Activated CD4-positive, alpha-beta T cell treated with anti-CD3 and anti-CD28 coated beads, Interleukin-2, amount 50 U/mL, for 4 hours (primary cell): ENCODE measurements around the gene XYLT2.
"Not testable (repeated sequence)": the region's sequence is repeated elsewhere in the genome, so short reads cannot be mapped to it uniquely, and the experiment has no call there.

Source experiments
- DNase-seq, 2 experiments: peaks; one replicate each; pipeline ENCODE4 v3.0.0-alpha.2; 2020

The XYLT2 gene

GRCh38 chr17:50322271-50322670 is 23.7 kb upstream of the XYLT2 start:
- DNase-seq, result no peak

- no peak for DNase-seq
Measured at GRCh38 chr17:50323060-50323459, 22.9 kb upstream of the XYLT2 start.

GRCh38 chr17:50325906-50326305 is 20.0 kb upstream of the XYLT2 start:
- no peak for DNase-seq

DNA sequence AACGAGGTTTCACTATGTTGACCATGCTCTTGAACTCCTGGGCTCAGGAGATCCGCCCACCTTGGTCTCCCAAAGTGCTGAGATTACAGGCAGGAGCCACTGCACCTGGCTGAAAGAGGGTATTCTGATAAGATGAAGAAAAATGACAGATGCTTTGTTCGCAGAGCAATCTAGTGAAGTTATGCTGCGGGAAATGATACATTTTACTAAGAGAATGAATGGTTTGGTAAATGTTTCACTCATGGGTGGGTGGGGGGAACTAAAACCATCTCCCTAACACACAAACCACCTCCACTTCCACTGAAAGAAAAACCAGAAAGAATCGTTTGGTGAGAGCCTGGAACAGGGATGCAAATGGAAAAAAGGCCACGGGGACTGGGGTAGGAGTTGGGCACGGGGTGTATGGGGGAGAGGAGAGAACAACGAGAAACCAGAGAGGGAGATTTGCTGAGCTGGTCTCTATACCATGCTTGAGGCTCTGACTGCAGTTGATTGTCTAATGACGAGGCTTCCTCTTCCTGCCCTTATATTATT is 19.0 kb upstream of the XYLT2 start:
- no peak for DNase-seq

- no peak for DNase-seq
Measured at GRCh38 chr17:50328363-50329325, 17.3 kb upstream of the XYLT2 start.

- DNase-seq, result no peak
Measured at GRCh38 chr17:50329716-50330115, 16.2 kb upstream of the XYLT2 start.

- DNase-seq, result no peak
Measured at GRCh38 chr17:50330151-50330775, 15.7 kb upstream of the XYLT2 start.

GRCh38 chr17:50331085-50331791 is 14.7 kb upstream of the XYLT2 start:
- no peak for DNase-seq

GRCh38 chr17:50332196-50332595 is 13.7 kb upstream of the XYLT2 start:
- no peak for DNase-seq

DNA sequence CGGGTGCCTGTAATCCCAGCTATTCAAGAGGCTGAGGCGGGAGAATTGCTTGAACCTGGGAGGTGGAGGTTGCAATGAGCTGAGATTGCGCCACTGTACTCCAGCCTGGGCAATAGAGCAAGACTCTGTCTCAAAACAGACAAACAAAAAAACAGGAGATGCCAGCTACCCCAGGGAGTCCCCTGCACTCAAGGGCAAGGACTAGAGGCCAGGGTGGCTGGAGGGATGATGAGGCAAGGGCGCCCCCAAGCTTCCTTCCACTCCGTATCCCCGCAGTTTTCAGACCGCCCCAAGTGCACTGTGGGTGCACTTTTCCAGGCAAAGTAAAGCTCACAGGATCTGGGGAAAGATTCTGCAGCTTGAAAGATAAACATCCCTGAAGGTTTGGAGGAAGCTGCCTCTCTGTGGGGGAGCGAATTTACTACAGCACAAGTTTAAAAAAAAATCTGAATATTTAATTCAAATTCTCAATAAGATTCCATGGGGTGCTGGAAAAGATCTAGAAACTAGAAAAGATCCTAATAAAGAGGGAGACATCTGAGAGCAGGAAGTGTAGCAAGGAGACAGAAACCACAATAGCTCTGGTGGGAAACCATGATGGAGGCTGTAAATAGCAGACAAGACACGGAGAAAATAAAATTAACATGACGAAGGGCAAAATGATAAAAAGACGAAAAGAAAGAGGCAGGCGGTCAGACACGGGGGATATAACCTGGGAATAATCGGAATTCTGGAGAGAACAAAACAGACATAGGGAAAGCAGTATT is 12.5 kb upstream of the XYLT2 start:
- not testable (repeated sequence) for DNase-seq

GRCh38 chr17:50337956-50338355 is 8.0 kb upstream of the XYLT2 start:
- DNase-seq, result no peak

DNA sequence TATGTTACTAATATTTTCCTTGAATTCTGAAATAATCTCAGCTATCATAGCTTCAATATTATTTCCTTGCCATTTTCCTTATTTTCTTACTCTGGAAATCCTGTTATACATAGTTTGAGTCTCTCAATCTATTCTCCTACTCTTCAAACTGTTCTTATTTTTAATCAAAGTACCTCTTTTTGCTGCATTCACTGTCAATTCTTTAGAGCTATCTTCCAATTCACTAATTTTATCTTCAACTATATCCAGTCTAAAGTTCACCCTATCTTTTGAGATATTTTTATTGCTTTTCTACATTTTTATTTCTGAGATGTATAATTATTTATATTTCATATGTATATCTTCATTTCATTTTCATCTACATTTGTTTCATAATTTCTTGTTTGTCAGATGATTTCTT is 7.3 kb upstream of the XYLT2 start:
- DNase-seq, result no peak

- no peak for DNase-seq
Measured at GRCh38 chr17:50339381-50339780, 6.5 kb upstream of the XYLT2 start.

- DNase-seq, result no peak
Measured at GRCh38 chr17:50344731-50345365, 1.1 kb upstream of the XYLT2 start.

DNA sequence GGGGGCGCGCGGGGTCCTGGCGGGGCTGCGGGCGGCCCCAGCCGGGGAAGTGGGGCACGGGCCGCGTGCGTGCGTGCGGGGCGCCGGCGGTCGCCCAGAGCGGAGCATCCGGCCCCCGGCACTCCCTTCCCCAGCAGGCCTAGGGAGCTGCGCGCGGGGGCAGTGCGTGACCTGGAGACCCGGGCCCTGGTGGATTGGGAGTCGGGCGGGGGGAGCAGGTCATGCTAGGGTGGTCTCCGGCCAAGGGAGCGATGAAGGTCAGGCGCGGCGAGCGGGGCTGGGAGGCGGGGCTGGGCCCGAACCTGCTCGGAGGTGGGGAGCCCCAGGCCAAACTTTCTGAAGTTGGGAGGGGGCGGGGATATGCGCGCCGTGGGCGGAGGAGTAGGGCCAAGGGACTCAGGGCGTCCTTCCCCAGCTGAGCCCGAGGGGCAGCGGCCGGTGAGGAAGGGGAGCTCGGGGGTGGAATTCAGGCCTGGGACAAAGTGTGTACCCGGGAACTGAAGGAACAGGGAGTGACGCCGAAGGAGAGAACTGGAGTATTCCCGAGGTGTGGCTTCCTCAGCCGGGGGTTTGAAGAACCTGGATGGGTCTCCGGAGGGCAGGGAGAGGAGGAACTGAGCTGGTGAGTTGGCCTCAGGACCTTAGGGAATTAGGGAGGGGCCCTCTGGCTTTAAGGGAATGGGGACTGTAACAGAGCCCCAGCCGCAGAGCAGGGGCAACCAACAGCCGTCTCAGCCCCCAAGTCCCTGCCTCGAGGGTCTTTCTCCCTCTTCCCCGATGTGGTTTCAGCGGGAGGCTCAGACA is 589 bp downstream of the XYLT2 start:
- DNase-seq, result peak; percentile 38 to 44

DNA sequence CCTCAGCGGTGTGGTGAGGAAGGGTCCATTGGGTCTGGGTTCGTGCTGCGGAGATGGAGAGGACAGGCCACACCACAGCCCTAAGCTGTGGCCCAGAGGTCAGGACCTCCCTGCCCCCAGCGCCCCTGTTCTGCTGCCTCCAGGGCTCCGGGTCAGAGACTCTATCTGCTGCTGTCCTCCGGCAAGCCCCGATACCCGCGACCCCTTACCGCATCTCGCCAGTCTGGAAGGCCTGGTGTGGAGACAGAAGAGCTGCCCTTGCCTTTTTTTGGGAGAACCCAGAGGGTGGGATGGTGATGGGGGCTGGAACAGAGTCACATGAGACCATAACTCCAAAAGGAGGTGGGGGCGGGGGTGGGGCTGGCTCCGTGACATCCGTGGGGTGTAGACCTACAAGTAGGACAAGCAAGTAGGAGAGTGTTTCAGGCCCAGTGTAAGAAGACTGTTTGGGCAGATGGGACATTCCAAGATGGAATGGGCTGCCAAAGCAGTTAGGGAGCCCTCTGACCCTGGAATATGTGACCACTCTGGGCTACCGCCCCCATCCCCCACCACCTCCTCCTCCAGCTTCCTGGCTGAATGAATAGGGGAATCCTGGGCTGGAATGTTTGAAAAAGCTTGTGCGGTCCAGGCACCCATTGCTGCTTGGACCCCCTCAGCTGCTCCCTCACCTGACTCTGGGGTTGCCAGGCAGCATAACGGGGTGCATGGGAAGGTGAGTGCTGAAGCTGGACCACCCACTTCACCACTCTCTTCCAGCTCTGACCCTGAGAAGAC is 1.4 kb downstream of the XYLT2 start:
- DNase-seq, result no peak

DNA sequence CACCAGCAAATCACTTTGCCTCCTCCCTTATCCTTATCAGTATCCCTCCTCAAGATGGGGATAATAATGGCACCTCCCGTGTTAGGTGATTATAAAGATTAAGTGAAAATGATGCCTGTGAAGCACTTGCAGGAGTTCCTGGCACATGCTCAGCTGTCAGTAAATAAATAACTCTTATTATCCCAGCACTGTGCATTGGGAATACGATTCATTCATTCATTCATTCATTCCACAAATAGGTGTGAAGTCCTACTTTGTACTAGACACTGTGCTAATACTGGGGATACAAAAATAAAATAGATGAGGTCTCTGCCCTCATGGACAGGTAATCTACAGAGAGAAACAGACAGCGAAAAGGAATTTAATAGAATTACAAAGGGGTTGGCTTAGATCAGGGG is 2.0 kb downstream of the XYLT2 start:
- no peak for DNase-seq

DNA sequence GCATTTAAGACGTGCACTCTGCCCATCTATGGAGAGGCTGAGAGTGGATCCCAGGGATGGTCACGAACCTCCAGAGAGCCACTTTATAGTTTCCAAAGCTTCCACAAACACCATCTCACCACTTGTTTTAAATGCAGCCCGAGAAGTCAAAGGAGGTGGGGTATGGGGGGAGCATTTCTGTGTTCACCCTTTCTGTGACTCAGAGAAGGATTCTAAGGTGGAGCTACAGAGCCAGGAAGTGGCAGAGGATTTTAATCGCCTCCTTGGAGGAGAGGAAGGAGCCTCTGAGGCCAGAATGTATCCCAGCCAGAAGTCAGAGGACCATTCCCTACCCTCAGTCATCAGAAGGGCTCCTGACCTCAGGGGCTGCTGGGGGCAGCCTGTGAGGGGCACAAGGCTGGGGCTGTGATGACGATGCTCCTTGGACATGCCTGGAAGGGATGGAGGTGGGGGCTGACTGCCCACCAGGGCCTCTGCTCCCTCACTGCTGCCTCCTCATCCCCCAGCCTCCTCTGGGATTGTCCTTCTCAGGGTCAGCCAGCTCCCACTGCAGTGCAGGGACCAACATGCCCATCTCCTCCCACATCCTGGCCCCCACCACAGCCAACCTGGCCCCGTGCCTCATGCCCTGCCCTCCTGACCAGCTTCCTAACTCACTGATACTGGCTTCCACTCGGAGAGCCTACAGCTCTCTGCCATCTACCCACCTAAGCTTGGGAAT is 2.8 kb downstream of the XYLT2 start:
- DNase-seq, result no peak

DNA sequence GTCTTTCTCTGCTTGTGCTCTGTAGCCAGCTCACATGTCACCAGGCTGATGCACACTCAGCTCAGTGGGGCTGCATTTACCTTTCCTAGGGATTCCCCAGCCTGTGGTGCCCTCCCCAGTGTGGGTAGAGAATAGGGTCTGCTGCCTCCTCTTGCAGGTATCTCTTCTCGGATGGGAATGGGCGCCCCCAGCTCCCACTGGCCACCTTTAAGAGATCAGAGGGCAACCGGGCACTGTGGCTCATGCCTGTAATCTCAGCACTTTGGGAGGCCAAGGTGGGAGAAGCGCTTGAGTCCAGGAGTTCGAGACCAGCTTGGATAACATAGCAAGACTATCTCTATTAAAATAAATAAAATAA is 3.3 kb downstream of the XYLT2 start:
- DNase-seq, result no peak

DNA sequence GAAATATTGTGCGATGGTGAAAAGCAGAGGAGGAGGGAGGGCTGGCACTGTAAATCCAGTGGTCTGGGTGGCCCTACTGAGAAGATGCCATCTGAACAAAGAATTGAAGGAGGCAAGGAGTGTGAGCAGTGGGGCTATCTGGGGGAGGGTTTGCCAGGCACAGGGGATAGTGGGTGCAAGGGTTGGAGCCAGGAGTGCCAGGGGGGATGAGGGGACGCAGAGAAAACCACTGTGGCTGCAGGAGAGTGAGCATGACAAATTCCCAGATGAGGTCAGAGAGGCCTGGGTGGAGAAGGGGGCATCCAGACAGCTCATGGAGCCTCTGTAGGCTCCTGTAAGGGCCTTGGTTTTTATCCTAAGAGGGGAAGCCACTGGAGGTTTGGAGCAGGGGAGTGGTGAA is 4.8 kb downstream of the XYLT2 start:
- no peak for DNase-seq
